Left kidney (tissue), 8 donors: ENCODE measurements around the gene RAPGEF1. TPM values are rescaled to one million over a fixed set of nuclear protein-coding genes. Genes with fewer than 3 reads are reported as not detected.
A peak's percentile ranks its signal among the peaks of the same experiment; 100 is the strongest.

Experiments
- DNase-seq: peaks from one replicate; pipeline ENCODE4 v3.0.0-alpha.2; 2013
- long read RNA-seq, 8 donors: transcript quantifications; one replicate each; lab custom pipeline, GENCODE V29; 2026
- polyA plus RNA-seq: library from polyadenylated mRNA; unstranded; fragments of 120-200 nt; gene quantifications from one replicate; pipeline ENCODE4 v1.2.1, GENCODE V29; 2013; ENCODE audit not compliant: insufficient read length

RAPGEF1 gene, protein sequence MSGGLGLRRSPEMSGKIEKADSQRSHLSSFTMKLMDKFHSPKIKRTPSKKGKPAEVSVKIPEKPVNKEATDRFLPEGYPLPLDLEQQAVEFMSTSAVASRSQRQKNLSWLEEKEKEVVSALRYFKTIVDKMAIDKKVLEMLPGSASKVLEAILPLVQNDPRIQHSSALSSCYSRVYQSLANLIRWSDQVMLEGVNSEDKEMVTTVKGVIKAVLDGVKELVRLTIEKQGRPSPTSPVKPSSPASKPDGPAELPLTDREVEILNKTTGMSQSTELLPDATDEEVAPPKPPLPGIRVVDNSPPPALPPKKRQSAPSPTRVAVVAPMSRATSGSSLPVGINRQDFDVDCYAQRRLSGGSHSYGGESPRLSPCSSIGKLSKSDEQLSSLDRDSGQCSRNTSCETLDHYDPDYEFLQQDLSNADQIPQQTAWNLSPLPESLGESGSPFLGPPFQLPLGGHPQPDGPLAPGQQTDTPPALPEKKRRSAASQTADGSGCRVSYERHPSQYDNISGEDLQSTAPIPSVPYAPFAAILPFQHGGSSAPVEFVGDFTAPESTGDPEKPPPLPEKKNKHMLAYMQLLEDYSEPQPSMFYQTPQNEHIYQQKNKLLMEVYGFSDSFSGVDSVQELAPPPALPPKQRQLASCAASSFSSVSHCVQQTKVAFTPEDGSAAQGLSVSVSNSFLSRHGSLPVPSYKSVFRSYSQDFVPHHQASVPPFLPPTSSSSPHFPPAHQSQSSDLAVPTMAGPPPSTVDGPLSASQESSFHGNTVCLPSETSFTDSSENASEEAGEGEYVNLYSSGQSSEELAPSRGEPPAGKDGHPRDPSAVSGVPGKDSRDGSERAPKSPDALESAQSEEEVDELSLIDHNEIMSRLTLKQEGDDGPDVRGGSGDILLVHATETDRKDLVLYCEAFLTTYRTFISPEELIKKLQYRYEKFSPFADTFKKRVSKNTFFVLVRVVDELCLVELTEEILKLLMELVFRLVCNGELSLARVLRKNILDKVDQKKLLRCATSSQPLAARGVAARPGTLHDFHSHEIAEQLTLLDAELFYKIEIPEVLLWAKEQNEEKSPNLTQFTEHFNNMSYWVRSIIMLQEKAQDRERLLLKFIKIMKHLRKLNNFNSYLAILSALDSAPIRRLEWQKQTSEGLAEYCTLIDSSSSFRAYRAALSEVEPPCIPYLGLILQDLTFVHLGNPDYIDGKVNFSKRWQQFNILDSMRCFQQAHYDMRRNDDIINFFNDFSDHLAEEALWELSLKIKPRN (N-terminal part only)
- 40.2 TPM for polyA plus RNA-seq
- long read RNA-seq, donor 1, full-length matches to known transcripts, result 1 of 12 reads
- long read RNA-seq, donor 1, partial matches to known transcripts, result 11 of 12 reads
- long read RNA-seq, donor 1, other reads (novel, unspliced or antisense), result 0 of 12 reads
- long read RNA-seq, donor 2, result 0 reads
- long read RNA-seq, donor 3, partial matches to known transcripts, result 6 of 7 reads
- long read RNA-seq, donor 3, other reads (novel, unspliced or antisense), result 0 of 7 reads
- long read RNA-seq, donor 4, result 0 reads
- long read RNA-seq, donor 5, full-length matches to known transcripts, result 3 of 3 reads
- long read RNA-seq, donor 5, partial matches to known transcripts, result 0 of 3 reads
- long read RNA-seq, donor 5, other reads (novel, unspliced or antisense), result 0 of 3 reads
- long read RNA-seq, donor 6, result 0 reads
- long read RNA-seq, donor 7, full-length matches to known transcripts, result 1 of 7 reads
- long read RNA-seq, donor 7, partial matches to known transcripts, result 6 of 7 reads
- long read RNA-seq, donor 7, other reads (novel, unspliced or antisense), result 0 of 7 reads
- long read RNA-seq, donor 8, result 0 reads

GRCh38 chr9:131739959-131740648 is at the start of gene RAPGEF1:
Gene RAPGEF1, minus strand, starts transcription at chr9:131740076. Its CDS starts 246 bp downstream, at chr9:131739830.
- DNase-seq, result no peak

- no peak for DNase-seq
Observed at GRCh38 chr9:131788851-131789250, 49.0 kb upstream of the RAPGEF1 start.

DNA sequence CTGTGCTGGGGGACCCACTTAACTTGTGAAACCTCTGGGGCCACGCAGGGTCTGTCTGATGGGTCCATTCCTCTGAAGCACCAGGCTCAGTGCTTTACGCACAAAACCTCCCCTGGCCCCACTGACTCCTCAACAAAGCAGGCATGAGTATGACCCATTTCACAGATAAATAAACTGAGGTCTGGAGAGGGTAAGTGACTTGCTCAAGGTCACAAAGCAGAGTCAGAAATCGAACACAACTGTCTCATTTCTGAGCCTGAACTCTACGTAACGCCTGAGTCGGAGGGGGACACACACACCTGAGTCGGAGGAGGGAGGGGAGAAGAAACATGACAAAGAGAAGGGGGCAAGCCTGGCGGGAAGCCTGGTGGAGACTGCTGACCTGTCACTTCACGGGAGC is 48.0 kb upstream of the RAPGEF1 start:
- no peak for DNase-seq

- DNase-seq, result no peak
Observed at GRCh38 chr9:131784748-131785501, 45.0 kb upstream of the RAPGEF1 start.

- DNase-seq, result no peak
Observed at GRCh38 chr9:131781069-131781468, 41.2 kb upstream of the RAPGEF1 start.

DNA sequence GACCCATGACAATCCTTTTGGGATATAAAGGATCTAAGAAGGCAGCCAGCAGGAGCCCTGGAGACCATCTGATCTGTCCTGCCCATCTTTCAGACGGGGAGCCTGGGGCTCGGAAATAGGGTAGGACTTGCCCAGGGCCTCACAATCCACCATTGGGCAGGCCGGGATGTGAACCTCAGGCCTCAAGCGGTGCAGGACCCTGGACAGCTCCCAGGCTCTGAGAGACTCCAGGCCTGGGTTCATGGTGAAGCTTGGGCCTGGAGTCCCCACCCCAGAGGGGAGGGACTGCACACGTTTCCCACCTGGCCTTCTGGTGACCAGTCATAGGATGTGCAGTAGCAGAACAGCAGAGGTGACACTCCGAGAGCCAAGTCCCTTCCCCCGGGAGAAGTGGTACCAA is 36.6 kb upstream of the RAPGEF1 start:
- peak; percentile 63 for DNase-seq

GRCh38 chr9:131776036-131776435 is 36.2 kb upstream of the RAPGEF1 start:
- DNase-seq, result no peak

- DNase-seq, result no peak
Observed at GRCh38 chr9:131774636-131775035, 34.8 kb upstream of the RAPGEF1 start.

DNA sequence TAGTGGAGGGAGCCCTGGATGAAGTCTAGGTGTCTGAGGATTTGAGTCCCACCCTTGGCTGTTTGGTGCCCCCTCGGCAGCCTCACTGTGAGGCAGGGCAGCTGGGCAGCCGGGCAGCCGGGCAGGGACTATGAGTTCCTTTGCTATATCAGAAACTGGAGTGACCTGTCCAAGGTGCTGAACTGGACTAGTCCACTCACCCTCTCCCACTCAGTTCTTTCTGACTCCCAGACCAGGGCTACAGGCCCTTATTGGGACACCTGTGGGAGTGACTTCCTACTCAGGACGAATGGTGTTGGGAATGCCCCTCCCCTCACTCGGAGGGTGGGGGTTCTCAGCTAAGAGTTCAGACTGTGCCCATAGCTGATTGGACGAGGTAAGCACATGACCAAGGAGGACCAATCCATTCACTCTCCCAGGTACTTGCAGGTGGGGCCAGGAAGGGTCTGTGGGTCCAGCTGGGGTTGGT is 34.1 kb upstream of the RAPGEF1 start:
- peak; percentile 87 for DNase-seq

GRCh38 chr9:131772940-131773339 is 33.1 kb upstream of the RAPGEF1 start:
- DNase-seq, result no peak

DNA sequence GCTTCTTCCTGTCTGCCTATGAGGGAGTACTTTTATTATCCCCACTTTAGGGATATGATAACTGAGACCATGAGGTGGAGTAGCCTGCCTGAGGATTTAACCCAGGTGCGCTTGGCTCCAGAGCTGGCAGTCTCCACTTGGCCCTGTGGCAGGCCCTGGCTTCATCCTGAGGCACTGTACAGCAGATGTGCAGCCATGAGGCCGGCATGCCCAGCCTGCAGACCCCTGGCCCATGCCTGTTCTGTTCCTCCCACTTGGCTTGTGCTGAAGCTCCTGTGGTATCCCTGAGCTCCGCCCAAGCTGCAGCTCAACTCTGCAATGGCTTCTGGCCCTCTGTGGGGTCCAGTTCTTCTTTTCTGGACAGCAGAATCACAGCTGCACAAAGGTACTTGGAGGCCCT is 31.8 kb upstream of the RAPGEF1 start:
- DNase-seq, result no peak

DNA sequence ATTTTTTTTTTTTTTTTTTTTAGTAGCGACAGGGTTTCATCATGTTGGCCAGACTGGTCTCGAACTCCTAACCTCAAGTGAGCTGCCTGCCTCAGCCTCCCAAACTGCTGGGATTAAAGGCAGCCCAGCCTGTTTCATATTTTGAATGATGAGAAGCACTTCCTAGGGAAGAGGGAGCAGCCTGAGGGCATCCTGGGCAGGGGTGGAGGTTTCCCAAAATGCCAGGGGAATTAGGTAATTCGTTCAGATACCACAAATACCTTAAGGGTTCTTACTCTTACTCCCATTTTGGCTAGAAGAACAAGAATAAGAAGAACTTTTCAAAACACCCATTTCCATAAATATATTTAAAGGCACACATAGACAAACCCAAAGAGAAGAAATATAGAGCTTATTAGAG is 29.5 kb upstream of the RAPGEF1 start:
- DNase-seq, result no peak

- no peak for DNase-seq
Observed at GRCh38 chr9:131764568-131764967, 24.7 kb upstream of the RAPGEF1 start.

DNA sequence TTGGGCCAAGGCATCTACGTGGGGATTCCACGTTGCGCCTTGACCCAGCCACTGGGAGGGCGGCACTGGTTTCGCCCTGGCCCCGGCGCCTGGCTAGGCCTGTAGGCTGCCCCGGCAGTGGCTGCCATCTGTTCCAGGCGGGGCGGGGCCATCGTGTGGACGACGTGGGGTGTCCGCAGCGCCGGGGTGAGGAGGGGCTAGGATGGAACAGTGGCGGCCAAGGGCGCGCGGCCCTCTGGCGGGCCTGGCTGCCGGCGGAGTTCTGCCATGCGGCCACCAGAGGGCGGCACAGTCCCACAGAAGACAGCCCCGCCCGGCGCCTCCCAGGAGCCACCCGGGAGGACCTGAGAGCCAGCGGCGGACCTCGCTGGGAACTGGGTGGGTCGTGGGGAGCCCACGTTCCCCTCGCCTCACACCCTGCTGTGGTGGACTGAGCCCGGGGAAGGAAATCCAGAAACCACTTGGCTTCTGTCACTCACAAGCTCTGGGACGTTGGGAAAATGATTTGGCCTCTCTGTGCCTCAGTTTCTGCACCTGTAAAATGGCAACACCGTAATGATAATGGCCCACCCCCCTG is 22.6 kb upstream of the RAPGEF1 start:
- DNase-seq, result no peak

DNA sequence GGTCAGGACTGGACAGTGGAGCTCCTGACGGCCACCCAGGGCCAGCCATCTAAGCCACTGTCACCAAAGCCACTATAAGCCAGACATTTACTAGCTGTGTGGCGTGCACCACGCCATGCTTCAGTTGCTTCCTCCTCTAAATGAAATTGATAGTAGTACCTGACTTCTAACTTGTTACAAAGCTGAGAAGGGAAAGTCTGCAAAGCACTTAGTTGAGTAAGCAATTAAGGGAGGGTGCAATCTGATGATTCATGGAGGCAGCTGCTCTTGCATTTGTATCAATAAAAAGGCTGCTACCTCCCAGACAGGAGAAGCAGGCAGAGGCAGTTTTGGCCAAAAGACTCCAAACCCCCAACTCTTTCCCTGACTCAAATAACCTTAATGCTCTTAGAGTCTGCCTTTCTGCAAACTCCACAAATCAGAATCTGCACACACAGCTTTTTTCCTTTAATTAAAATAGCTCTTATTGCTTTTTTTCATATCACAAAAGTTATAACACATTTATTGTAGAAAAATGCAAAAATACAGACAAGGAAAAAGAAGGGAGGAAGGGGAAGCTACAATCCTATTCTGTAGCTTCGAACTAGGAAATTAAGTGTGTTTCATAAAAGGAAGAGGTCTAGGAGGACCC is 19.3 kb upstream of the RAPGEF1 start:
- no peak for DNase-seq

GRCh38 chr9:131757549-131757948 is 17.7 kb upstream of the RAPGEF1 start:
- no peak for DNase-seq

- DNase-seq, result peak; percentile 78
Observed at GRCh38 chr9:131755541-131756198, 15.8 kb upstream of the RAPGEF1 start.

DNA sequence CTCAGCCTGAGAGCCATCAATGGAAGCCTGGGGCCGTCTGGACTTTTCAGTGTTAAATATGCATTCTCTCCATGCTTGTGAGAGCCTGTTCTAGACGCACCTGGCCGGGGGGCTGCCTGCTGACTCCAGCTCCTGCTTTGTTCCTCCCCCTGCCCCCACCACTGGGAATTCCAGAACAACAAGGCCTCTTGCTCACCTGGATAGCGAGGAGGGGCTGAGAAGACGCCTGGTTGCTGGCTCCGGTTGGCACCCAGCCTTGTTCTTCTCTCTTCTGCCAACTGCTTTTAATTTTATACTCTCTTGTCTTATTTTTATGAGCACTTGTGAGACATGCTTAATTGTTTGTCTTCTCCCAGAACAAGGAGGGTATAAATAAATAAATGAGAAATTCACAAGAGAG is 15.0 kb upstream of the RAPGEF1 start:
- no peak for DNase-seq
